Activated CD4-positive, alpha-beta T cell treated with anti-CD3 and anti-CD28 coated beads, Interleukin-2, amount 50 U/mL, for 1 hour (primary cell): ENCODE results near the gene DNPH1.
A peak's percentile ranks its signal among the peaks of the same experiment; 100 is the strongest.

Experiments
- DNase-seq: peaks from one replicate; pipeline ENCODE4 v3.0.0-alpha.2; 2020

Gene DNPH1

DNA sequence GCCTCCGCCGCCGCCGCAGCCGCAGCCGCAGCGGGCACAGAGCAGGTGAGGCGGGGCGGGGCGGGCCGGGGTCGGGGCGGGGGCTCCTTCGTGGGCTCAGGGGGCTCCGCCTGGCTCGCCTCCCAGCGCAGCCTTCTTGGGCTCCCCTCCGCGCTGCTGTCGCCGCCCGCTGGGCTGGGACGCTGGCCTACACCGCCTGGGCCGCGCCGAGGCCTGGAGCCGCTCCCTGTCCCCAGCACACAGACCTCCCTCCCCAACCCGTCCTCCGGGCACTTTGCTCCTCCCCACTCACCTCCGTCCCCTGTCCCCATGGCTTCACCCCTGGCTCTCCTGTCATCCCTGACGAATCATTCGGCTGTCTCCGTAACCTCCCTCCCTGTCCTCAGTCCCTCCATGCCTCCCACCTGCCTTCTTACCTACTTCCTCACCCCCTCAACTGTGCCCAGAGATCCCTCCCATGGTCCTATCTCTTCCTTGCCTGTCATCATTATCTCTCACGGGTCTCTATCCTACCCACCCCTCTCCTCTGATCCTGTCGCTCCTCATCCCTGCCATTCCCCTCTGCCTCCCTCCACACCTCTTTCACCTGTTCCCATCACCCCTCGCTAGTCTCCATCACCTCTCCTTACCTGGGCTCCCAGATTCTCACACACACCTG lies 14.5 kb upstream of the DNPH1 start:
- DNase-seq = no peak

DNA sequence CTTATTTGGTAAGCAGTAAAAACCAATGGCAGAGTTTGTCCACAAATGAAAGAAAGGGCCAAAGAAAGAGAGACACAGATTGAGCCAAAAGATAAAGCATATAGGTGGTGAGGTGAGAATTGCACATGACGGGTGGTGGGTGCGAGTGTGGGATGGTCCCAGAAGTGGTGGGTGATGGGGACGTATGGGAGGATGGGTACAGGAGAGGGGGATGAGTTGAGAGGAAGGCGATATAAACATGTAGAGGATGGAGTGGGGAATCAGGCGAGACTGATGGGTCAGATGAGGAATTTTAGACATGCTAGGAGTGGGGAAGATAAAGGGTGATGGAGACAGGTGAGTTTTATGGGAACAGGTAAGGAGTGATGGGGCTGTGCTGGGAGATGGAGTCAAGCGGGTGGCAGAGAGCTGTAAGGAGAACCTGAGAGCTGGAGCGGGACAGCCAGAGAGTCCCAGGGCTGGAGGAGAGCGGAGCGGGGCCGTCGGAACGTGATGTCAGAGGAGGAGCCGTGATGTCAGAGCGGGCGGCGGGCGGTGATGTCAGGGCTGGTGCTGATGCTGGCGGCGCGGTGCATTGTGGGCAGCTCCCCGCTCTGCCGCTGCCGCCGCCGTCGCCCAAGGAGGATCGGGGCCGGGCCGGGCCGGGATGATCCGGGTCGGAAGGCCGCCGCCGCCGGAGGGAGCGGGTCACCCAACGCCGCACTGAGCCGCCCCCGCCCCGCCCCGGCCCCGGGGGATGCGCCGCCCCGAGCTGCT lies 13.8 kb upstream of the DNPH1 start, which contains the start of gene TTBK1:
Gene TTBK1 (plus strand): TSS at position 574 of the 756 bp plus-strand sequence. CDS start 3,180 bp downstream, outside the sequence.
- peak; percentile 30 for DNase-seq

DNA sequence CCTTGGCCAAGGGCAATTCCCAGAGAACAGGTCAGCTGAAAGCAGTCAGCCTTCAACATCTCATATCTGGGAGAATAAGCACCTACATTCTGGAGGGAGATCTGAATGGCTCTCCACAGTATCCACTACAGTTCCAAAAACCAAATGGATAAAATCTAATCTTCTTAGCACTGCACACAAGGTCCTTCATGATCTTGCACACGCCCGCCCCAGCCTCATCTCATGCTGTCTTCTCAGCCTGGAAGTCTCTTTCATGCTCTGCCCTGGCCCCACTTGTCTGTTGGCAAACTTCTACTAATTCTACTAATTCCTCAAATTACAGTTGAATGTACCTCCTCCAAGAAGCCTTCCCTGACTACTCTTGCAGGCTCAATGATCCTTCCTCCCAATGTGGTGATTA lies 12.2 kb upstream of the DNPH1 start:
- DNase-seq = no peak

DNA sequence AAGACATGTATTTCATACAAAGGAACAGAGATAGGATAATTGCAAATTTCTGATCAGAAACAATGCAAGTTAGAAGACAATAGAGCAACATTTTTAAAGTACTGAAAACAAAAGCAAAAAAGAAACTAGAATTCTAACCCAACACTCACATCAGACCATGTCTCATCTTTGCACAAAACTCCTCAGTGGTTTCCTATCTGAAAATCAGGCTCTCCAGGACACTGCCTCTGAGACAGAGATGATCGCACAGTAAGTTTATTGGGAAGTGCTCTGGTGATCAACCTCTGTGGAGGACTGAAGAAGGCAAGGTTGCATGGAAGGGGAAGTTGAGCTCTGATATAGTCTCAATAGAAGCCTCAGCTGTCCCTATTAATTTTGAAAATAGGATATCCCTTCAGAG lies 11.7 kb upstream of the DNPH1 start:
- DNase-seq = no peak

DNA sequence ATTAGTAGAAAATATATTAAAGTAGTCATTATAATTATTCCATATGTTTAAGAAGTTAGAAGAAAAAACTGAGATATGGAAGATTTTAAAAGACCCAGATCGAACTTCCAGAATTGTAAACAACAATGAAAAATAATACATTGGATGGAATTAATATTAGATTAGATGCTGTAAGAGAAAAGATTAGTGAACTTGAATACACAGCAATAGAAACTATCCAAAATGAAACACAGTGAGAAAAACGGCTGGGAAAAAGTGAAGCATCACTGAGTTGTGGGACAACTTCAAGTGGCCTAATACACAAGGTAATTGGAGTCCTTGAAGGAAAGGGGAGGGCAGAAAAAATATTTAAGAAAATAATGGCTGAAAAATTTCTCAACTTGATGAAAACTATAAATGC lies 9.8 kb upstream of the DNPH1 start:
- no peak for DNase-seq

DNA sequence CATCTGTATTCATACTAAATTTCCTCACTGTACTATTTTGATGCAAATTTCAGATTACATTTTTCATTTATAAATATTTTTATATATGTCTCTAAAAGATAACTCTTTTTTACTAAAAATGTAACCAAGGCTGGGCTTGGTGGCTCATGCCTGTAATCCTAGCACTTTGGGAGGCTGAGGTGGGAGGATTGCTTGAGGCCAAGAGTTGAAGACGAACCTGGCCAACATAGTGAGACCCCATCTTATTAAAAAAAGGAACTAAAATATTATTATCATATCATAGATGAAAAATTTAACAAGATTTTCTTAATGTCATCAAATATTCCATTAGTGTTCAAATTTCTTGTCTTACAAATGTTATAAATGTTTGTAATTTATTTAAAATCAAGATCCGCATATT lies 6.6 kb upstream of the DNPH1 start:
- no peak for DNase-seq

DNA sequence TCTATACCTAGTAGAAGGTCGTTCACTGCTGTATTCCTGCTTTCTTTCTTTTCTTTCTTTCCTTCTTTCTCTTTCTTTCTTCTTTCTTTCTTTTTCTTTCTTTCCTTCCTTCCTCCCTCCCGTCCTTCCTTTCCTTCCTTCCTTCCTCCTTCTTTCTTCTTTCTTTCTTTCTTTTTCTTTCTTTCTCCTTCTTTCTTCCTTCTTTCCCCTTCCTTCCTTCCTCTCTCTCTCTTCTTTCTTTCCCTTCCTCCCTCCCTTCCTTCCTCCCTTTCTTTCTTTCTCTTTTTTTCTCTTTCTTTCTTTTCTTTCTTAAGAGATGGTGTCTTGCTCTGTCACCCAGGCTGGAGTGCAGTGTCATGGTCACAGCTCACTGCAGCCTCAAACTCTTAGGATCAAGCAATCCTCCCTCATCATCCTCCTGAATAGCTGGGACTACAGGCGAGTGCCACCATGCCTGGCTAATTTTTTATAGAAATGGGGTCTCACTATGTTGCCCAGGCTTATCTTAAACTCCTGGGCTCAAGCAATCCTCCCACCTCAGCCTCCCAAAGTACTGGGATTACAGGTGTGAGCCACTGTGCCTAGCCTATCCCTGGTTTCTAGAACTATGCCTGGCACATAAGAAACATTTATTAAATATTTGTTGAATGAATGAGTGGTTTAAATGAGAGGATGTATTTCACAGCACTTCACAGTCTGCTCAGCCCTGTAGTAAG lies 2.6 kb upstream of the DNPH1 start:
- DNase-seq = no peak

DNA sequence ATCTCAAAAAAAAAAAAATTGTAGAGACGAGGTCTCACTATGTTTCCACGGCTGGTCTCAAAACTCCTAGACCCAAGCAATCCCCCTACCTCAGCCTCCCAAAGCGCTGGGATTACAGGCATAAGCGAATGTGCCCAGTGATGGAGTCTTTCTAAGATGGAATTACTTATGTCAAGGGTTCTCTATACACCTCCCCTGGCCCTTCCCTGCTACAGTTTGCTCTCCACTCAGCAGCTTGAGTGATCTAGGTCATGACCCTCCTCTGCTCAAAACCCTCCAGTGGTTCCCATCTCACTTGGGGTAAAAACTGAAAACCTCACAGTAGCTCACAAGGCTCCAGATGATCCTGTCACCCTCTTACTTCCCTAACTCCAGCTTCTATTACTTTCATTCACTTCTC lies 1.8 kb upstream of the DNPH1 start:
- DNase-seq = no peak

DNA sequence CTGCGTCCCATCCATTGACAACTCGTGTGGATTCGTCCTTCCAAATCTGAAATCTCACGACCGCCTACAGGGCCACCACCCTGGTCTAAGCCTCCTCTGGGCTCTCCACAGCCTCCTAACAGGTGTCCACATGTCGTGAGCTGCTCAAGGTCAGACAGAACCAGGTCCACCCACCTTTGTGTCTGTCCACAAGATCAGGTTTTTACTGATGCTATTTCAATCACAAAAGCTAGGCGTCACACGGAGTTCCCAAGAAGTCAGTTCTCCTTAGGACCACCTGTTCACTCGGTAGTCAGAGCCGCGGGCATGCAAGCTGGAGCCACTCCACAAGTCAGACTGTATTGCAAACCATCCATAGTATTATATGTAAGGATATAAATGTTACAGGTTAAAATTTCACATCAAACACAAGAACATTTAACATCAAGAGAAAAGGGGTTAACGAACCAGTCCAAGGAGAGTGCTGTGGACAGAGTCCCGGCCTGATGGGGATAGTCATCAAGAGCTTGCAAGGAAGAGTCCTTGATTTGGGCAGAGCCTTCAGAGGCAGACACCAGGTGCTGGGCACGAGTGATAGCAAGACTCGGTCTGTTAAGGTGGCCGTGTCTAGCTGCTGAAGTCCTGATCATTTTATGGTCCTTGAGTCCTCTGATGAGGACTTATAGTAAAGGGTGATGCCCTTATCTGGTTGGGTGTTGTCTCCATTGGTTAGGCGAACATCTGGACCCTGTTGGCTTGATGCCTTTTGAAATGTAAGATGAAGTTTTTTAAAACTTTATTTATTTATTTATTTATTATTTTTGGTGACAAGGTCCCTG lies 731 bp upstream of the DNPH1 start:
- DNase-seq = no peak

DNA sequence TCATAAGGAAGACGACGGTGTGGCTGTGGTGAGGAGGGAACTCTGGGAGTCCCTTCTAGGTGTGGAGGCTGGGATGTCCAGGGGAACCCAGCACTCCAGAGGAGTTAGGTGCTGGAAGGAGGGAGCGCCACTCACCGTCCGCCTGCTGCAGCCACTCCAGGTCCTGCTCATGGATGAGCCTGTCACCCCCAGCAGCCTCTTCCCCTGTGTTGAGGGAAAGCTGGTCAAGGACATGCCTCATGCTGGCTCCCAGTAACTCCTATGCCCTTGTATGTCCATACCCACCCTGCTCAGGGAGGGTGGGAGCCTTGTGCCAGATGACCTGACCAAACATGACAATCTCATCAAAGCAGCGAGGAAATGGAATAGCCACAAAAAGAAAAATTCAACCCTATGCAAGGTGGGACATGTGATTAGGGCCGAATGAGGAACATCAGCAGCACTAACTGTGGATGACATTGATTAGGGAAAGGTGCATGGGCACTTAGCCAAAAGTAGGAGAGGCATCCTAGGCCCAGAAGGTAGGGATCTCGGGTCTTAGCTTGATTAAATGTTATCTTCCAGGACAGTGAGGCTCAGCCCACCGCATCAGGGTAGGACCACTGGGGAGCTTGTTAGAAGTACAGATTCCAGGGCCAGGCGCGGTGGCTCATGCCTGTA lies 3.0 kb downstream of the DNPH1 start:
- no peak for DNase-seq

DNA sequence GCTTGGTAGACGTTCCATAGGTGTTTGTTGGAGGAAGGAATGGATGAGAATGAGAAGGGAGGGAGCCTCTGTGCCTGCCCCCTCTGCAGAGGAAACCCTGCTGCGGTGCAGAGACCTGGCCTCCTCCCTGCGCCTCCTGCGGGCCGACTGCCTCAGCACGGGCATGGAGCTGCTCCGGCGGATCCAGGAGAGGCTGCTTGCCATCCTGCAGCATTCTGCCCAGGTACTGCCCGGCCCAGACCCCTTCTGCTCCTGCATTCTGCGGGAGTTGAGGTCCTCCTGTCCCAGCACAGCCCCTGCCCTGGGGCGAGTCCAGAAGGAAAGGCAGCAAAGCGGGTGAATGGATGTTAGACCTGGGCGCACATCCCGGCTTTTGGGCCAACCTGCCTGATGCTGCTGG lies 6.1 kb downstream of the DNPH1 start:
- no peak for DNase-seq

DNA sequence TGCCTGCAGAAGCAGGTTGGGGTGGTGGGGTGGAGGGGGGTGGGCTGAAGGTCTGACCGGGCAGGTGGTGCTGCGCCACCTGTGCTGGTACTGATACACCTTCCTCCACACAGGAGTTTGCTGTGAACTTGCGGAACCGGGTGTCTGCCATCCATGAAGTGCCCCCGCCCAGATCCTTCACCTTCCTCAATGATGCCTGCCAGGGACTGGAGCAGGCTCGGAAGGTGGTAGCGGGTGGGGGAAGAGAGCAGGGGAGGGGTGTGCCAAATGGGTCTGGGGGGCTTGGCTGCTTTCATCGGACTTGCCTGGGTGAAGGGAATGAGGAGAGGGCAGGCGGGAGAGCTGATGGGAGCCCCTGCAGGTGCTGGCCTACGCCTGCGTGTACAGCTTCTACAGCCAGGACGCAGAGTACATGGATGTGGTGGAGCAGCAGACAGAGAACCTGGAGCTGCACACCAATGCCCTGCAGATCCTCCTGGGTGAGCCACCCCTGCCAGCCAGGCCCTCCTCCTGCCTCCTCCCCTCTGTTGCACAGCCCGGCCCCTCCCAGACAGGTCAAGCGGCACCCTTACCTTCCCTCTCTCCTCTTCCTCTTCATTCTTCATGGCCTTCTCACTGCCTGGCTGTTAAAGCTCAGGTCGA lies 6.7 kb downstream of the DNPH1 start:
- no peak for DNase-seq

DNA sequence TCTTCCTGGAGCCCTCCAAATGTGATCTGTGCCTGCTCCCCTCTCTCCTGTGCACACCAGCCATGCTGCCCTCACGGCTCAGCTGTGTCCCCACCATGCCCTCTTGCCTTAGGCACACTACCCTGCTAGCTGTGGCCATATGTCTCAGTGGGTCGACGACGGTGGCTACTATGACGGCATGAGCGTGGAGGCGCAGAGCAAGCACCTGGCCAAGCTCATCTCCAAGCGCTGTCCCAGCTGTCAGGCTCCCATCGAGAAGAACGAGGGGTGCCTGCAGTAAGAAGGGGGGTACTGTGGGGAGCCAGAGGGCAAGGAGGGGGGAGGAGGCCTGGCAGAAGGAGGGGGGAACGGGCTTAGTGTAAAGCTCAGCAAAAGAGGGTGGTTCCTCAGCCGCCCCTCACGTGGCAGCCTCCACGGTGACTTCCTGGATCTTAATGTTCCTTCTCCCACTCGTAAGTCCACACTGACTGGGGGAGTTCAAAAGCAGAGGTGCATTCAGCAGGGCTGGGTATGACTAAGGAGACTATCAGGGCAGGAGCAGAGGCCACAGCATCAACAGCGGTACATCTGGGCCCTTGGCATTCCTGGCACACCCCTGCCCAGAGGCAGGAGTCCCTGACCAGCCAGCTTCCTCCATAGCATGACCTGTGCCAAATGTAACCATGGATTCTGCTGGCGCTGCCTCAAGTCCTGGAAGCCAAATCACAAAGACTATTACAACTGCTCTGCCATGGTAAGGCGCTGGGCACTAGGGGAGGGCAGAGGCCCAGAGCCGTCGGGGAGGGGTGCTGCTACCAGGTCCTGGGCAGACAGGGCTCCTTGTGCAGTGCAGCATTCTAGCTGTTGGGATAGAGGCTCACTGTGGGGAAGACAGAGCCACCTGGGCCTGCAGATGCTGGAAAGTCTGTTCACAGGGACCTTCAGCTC lies 8.0 kb downstream of the DNPH1 start:
- DNase-seq = no peak

DNA sequence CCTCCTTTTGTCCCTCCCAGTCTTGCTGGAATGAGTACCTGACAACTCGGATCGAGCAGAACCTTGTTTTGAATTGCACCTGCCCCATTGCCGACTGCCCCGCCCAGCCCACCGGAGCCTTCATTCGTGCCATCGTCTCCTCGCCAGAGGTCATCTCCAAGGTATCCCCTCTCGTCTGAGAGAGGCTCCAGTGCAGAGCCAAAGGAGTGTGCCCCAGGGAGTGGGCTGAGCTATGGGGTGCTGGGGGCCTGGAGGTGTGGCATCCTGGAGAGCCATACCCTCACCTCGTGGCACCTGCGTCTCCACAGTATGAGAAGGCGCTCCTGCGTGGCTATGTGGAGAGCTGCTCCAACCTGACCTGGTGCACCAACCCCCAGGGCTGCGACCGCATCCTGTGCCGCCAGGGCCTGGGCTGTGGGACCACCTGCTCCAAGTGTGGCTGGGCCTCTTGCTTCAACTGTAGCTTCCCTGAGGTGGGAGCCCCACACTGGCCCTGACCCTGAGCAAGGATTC lies 8.8 kb downstream of the DNPH1 start:
- DNase-seq = no peak

DNA sequence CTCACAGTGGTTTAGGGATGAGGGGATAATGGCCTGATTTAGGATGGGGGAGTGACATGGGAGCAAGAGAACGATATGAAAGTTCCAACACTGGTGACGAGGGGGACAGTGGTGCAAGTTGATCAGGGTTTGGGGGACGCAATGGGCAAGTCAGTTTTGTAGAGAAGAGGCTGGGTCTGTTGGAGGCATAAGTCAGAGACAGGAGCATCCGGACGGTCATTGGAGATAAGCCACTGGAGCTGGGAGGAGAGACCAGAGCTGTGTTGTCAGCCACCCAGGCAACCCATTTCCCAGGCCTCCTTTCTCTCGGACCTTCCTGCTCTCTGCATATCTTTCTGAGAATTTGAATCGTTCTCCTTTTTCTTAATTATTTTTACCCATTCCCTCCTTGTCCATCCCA lies 9.5 kb downstream of the DNPH1 start:
- no peak for DNase-seq

DNA sequence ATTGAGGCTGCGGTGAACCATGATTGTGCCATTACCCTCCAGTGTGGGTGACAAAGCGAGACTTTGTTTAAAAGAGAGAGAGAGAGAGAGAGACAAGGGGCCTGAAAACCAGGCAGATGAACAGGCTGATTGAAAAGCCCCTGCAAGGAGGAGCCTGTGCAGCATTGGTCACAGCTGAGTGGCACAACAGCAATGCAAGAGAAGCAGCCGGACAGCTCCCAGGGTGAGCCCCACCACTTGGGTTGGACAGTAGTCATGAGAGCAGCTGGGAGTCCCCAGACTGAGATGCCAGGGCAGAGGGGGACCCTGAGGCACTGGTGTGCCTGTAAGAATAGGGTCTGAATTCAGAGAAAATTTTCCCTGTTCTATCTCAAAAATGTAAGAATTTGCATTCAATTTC lies 10.2 kb downstream of the DNPH1 start:
- DNase-seq = no peak

DNA sequence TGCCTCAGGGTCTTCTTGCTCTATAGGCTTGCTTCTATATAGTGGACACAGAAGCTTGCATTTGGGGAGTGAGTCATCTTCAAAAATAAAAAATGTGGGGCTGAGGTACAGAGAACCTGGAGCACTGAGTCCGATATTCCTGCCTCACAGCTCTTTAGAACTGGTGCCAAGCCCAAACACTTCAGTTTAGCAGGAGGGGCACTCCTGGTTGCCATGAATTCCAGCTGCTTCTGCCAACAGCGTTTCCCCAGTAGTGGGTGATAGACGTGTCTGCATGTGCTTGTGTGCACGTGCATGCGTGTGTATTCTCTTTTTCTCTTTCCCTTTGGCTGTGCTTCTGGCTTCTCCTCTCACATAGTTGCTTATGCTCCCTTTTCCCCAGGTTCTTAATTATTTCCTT lies 11.9 kb downstream of the DNPH1 start:
- no peak for DNase-seq

DNA sequence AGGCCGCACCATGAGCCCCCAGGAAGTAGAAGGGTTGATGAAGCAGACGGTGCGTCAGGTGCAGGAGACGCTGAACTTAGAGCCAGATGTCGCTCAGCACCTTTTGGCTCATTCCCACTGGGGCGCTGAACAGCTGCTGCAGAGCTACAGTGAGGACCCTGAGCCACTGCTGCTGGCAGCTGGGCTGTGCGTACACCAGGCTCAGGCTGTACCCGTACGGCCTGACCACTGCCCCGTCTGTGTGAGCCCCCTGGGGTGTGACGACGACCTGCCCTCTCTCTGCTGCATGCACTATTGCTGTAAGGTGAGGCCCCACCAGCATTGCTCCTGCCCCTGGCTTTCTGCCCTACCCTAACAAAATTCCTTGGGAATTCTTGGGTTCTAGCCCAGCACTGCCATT lies 13.1 kb downstream of the DNPH1 start:
- DNase-seq = no peak

DNA sequence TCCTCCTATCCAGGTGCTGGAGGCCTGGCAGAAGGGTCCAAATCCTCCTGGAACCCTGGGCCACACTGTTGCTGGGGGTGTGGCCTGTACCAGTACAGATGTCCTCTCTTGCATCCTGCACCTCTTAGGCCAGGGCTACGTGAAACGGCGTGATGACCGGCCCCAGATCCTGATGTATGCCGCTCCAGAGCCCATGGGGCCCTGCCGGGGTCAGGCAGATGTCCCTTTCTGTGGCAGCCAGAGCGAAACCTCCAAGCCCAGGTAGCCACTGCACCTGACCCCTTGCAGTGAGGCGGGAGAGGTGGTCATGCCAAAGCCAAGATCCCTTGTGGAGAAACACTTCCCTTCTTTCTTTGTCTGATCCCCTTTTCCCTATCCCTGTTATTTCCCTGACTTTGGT lies 14.2 kb downstream of the DNPH1 start:
- DNase-seq = no peak

DNA sequence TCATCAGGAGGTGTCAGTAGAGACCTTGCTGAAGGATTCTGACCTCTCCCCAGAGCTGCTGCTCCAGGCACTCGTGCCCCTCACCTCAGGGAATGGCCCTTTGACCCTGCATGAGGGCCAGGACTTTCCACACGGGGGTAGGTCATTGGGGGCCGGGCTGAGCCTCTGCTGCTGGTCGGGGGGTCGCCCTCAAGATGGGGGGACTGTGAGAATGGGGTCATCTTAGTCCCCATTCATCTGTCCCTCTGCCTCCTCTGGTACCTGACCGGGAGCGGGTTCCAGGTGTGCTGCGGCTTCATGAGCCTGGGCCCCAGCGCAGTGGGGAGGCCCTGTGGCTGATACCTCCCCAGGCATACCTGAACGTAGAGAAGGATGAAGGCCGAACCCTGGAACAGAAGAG lies 15.8 kb downstream of the DNPH1 start:
- no peak for DNase-seq

DNA sequence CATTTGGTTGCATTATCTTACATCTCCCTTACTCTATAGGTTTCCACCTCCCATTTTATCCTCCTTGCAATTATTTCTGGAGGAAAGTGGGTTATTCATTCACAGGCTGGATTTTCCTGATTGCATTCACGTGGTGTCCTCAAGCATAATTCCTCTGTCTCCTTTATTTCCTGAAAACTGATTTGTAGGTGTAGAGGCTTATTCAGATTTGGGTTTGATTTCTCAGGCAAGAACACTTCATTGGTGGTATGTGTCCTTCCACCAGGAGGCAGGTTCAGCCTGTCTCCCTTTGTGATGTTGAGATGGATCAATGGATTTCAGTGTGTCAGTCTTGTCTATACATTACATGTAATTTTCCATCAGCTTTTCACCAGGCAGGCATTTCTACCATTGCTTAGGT lies 17.3 kb downstream of the DNPH1 start:
- no peak for DNase-seq
